ENCODE results near the gene FBH1.
"Not testable (repeated sequence)": the region's sequence is repeated elsewhere in the genome, so short reads cannot be mapped to it uniquely, and the experiment has no call there.

Gene FBH1

DNA sequence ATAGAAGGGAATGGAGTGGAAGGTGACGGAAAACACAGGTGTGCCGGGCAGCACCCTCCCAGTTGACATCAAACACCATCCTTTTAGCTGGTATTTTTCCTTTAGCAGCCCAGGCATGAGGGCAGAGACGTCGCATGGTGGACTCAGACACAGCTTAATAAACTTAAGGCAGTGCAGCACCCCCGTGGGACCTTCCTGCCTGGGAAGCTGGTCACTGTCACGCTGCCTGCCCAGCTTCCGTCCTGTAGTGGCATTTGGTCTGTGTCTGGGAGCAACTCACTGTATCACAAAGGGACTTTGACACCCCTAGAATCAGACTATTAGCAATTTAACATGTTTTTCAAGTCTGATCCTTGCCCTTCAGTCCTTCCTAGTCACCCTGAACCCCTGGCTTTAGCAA lies 51.5 kb downstream of the FBH1 start:
- no peak for DNase-seq (ENCODE audit: low read depth in 2 of 2)

DNA sequence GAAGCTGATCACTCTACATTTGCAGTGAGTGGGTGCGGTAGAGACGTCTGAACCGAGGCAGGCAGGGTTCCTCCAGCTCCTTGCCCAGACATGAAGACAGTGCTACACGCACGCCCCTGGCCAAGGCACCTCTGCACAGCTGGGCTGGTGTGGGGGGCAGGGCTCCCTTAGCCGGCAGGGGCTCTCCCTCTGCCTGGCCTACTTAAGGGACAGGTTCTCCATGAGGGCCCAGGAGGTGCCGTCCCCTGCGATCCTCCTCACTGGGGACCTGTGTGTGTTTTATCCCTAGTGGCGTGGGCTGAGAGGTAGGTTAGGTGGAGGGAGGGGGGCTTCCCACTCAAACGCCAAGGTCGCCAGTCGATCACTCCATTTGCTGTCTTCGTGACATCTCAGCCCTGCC lies 52.0 kb downstream of the FBH1 start:
- DNase-seq (ENCODE audit: low read depth in 2 of 2) = no peak

DNA sequence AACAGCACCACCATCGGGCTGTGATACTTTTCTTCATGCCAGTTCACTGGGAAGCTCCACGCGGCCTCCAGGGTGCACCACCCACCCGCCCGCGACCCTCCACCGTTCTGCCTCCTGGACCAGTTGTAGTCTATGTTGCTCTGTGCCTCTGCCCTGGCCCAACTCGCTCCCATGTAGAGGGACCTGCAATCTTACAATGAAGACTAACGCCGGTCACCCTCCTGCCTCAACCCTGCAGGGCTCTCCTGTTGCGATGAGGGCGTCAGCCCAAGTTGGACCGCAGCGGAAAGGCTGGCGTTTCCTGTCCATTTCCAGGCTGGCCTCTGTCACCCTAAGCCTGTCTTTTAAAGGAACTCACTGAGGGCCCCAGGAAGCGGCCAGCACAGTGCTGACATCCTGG lies 52.4 kb downstream of the FBH1 start:
- DNase-seq (ENCODE audit: low read depth in 2 of 2) = no peak

DNA sequence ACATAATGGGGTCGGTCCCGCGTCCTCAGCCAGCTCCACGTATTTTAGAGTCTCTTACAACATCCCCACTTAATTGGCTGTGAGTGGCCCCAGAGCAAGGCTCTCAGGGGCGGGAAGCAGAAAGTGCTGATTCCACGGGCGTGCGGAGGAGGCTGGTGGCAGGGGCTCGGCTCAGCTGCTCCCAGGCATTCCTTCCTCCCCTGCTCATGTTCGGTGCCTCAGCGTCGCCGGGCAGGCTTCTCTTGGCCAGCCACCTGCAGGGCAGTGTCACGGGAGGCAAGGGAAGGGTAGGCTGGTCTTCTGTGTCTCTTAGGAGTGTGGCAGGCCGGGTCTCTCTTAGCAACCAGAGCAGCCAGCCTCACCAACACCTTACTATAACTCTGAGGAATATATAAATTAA lies 53.5 kb downstream of the FBH1 start:
- no peak for DNase-seq (ENCODE audit: low read depth in 2 of 2)

DNA sequence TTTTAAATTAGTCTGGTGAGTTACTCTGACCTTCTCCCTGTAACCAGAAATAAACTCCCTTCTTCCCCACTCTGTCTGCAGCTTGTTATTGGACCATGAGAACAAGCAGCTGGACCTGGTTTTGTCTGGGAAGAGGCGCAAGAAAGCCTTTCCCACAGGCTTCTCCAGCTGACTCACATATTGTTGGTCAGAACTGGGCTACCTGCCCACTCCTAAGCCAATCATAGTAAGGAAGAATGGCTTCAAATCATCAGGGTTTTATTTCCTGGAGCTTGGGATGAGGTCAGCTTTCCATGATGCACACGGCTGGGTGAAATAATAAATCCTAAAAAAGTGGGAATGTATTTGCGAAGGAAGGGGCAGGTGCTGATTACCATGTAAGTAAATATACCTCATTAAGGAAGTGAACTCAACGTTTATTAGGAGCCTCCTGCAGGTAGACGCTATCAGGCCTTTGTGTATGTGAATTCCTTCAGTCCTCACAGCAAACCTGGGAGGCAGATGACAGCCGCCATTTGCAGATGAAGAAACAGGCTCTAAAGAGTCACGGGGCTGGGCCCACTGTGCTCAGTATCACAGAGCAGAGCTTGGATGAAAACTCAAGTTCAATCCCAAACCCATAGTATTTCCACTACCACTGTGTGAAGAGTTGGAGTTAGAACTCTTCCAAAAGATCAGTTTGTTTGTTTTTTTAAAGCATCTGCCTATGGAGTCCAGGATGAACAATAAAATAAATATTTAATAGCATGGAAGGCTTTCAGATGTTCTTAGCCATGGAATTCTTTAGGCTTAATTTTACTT lies 54.5 kb downstream of the FBH1 start:
- DNase-seq (ENCODE audit: low read depth in 2 of 2) = no peak

DNA sequence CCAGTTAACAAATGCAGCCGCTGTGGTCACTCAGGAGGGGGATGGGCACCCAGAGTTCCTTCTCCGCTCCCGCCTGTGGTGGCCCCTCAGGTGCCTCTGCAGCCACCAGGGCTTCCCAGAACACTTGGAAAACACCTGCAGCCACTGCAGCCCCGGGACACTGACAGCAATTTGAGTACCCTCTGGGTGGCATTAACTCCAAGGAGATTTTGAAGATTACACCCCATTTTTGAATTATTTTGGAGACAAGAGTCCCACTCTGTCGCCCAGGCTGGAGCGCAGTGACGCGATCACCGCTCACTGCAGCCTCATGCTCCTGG lies 55.1 kb downstream of the FBH1 start:
- DNase-seq (ENCODE audit: low read depth in 2 of 2) = no peak

DNA sequence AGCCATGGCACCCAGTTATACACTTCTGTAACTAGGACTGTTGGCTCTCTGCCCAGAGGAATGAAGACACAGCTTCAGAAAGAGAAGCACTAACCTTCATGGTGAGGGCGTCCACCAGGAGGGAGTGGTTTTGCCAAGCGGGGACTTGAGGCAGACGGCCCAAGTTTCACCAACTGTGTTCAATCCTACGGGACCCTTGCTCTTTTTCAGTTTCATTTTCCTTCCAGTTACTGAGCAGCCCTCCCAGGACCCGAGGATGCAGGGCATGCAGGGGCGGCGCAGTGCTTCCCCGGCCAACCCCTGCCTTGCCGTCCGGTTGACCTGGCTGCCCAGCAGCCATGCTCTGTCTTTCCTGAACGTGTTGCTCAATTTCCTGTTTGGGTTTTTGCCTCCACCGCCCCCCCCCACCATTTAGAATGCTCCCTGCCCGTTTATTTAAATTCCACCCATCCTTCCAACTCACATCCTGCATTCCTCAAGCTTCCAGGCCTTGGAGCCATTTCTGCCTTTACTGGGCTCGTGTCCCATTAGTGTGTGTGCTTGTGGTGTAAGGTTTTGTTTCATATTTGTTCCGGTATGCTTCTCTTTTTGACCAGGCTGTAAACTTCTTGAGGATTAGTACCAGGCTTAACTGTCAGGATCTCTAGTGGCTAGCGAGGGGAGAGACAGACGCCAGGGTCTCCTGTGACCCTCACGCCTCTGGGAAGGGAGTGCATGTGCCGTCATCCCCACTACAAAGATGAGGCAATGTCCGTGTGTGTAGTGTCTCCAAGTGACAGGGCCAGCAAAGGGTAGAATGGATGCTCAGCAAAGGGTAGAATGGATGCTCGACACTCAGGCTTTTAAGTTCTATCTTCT lies 55.7 kb downstream of the FBH1 start:
- DNase-seq (ENCODE audit: low read depth in 2 of 2) = no peak

DNA sequence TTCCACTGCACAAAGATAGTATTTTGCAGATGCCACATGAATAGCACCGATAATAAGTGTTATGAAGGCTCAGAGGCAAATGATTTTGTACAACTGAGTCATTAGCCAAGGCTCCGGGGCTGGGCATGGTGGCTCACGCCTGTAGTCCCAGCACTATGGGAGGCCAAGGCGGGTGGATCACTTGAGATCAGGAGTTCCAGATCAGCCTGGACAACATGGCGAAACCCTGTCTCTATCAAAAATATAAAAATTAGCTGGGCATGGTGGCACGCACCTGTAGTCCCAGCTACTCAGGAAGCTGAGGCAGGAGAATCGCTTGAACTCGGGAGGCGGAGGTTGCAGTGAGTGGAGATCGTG lies 56.4 kb downstream of the FBH1 start:
- DNase-seq (ENCODE audit: low read depth in 2 of 2) = not testable (repeated sequence)

DNA sequence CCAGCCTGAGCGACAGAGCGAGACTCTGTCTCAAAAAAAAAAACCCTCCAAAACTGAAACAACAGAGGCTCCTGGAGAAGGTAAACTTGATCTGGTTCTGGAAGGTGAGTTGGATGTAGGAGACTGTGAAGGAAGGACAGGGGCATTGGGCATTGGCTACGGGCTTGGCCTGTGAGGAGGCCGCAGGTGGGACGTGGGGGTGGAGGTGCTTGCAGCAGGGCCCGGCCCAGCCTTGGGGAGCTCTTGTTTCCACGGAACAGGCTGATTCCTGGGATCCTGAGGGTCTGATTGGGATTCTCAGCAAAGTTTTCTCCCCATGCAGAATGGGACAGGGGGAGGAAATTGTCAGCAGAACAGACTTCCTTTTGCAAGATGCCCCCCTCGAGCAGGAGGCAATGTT lies 56.7 kb downstream of the FBH1 start:
- no peak for DNase-seq (ENCODE audit: low read depth in 2 of 2)

DNA sequence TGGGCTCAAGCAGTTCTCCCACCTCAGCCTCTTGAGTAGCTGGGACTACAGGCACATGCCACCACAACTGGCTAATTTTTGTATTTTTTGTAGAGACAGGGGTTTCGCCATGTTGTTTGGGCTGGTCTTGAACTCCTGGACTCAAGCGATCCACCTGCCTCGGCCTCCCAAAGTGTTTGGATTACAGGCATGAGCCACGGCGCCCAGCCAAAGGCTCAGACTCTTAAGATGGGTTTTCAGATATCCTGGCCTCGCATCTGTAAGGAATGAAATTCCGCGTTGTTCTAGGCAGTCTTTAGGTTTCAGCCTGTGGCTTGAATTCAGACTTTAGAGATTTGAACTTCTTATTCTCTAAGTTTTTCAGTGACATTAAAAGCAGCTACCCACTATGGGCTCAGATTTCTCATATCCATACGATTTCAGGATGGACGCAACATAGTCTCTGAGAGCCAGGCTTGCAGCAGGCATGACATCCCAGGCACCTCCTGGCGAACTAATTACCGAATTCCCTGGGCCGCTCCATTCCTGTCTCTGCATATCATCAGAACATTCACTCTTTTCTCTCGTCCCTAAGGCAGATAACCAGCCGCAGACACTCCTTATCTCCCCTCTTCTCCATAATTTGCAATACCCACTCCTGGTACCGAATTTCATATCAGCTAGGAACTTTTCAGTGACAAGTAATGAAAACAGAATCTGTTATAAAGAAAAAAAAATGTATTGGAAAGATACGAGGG lies 57.6 kb downstream of the FBH1 start:
- no peak for DNase-seq (ENCODE audit: low read depth in 2 of 2)

DNA sequence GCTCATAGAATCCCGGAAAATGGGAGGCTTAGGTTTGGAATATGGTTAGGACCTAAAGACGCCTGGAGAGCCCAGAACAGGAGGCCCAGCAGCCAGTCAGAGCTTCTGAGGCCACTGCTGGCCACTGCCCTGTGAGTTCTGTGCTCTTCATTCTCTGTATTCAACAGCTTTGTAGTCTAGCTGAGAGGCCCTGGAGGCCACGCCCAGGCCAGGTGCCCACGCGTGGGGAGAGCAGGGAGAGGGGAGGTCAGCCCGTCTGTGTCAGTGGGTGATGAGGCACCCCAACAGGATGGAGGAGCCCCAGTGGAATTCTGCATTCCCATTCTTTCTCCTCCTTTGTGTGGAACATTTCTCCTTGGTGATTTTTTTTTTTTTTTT lies 58.2 kb downstream of the FBH1 start:
- no peak for DNase-seq (ENCODE audit: low read depth in 2 of 2)

DNA sequence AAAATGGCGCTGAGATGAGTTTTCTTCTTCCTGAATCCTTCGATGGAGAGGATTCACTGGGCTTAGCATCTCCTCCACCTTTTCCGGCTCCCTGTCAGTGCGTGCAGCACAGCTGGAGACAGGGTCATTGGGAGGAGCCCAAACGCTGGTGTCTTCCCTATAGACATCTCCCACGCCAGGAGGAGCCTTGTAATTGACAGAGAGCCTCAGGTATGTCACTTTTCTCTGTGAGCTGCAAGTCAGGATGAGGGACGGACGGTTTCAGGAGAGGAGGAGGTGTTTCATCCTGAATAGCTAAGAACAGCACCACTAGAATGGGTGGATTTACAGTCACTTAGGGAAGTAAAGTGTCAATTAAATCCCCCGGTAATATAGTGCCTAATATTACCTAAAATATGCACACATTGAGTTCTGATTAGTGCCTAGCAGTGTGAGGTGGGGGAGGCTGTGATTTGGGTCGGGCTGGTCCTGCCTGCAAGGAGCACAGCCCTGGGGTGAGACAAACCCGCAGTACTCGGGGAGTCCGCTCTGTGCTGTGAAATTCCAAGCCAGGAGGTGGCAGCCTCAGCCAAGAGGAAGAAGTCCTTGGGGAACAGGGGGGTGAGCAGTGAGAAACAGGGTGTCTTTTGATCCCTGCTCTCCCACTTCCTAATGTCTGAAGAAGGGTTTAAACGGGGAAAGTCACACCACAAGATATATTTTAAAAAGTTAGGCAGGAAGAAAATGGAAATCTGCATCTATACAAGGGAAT lies 59.1 kb downstream of the FBH1 start:
- DNase-seq (ENCODE audit: low read depth in 2 of 2) = no peak

DNA sequence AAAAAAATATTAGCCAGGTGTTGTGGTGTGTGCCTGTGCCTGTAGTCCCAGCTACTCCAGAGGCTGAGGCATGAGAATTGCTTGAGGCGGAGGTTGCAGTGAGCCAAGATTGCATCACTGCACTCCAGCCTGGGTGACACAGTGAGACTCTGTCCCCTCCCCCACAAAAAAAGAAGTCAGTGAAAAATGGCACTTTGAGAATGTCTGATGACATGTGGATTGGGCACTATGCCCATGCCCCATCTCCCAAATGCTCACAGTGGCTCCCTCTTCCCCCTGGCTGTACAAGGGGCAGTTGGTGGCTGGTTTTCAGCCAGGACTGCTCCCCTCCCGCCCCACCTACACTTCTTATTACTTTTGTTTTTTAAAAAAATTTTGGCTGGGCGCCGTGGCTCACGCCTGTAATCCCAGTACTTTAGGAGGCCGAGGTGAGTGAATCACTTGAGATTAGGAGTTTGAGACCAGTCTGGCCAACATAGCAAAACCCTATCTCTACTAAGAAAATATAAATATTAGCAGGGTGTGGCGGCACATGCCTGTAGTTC lies 61.2 kb downstream of the FBH1 start:
- DNase-seq (ENCODE audit: low read depth in 2 of 2) = no peak

DNA sequence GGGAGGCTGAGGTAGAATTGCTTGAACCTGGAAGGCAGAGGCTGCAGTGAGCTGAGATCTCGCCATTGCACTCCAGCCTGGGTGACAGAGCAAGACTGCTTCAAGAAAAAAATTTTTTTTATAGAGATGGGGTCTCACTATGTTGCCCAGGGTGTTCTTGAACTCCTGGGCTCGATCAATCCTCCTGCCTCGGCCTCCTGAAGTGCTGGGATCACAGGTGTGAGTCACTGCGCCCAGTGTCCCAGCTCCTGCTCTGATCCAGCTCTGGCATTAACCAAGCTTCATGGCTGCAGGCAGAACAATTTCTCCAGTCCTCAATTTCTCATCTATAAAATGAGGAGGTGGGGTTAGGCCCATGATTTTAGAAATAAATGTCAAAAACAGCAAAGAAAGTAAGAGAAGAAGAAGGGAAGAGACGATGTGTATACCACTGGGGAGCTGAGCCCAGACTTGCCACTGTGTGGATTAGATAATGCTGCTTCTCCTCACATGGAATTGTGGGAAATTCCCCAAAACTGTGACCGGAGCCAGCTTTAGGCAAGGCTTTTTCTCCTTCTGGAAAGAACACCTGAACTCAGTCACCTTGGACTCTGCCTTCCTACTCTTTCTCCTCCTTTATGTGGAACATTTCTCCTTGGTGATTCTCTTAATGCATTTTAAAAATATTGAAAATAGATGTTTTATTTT lies 61.8 kb downstream of the FBH1 start:
- DNase-seq (ENCODE audit: low read depth in 2 of 2) = no peak

DNA sequence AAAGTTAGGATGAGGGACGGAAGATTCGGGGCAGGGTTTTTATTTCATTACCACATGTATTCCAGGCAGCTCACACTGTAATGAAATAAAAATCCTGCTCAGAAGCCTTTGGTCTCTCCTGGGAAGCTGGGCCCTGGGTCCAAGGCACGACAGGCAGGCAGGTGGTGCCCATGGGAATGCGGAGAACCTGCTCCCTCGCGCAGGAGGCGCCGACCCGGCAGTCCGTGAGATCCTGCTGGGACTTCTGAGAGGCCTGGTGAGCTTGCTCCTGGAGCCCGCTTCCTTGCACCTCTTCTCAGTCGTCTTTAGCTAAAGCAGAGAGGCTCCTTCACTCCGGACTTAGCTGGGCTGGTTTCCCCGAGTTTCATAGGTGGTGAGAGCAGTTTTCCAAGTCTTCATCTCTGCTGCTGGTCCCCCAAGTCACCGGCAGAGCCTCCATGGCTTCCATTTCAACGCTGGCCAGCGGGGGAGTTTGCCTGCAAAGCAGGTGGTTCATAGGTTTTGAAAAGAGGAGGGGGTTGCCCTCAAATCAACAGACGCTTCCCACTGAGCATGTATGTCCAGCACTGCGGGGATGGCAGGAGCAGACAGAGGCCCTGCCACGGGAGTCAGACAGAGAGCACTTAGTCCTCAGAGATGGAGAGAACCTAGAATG lies 62.8 kb downstream of the FBH1 start:
- DNase-seq (ENCODE audit: low read depth in 2 of 2) = no peak

DNA sequence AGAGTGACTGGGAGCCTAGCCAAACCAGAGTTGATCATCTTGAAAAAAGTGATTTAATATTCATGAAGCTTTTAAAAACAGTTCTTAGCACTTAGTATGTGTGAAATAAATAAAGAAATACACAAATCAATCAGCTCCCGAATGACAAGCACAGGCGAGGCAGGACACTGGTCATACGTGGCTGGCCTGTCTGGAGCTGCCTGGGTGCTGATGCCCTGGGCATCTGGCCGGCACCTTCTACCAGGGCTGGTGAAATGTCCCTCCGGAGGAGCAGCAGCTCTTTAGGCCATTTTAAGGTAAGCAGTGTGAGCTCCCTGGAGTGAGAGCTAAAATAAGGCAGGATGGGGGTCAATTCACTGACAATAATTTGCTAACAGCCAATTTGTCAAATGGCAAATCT lies 63.6 kb downstream of the FBH1 start:
- DNase-seq (ENCODE audit: low read depth in 2 of 2) = no peak

DNA sequence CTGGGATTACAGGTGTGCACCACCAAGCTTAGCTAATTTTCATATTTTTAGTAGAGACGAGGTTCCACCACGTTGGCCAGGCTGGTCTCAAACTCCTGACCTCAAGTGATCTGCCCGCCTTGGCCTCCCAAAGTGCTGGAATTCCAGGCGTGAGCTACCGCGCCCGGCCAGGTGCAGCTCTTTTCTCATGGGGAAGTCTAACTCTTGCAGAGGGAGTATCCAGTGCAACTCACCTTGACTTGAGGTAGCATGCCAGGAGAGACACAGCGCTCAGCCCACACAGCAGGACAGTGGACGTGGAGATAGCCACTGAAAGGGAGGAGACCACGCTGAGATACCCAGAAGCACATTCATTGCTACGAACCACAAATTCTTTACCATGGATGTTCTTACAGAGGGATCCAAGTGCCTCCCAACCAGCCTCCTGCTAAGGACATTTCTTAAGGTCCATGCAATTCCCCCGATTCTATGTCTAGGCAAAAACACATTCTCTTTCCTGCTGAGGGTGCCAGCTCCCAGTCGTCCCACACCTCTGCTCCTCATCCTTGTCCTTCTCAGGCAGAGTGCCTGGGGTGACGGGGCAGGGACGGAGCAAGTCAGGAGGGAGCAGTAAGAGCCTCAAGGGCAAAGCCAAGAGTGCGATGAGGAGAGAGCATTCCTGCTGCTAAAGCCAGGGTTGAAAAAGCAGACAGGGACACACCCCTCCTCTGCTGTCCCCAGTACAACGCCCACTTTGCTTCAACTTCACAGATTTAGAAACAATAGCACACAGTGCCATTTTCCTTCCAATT lies 66.3 kb downstream of the FBH1 start:
- no peak for DNase-seq (ENCODE audit: low read depth in 2 of 2)

DNA sequence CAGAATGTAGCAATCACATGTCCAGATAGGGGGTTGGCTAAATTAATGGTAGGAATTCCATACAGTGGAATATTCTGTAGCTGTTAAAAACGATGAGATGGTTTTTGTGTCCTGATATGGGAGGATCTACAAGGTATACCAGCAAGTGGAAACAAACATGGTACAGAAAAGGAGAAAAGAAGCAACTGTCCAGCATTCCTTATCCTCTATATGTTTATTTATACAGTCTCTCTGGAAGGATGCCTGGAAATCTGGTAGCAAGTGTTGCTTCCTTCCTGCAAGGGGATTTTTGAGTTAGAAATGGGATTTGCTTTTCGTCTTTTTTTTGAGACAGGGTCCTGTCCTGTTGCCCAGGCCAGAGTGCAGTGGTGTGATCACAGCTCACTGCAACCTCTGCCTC lies 68.0 kb downstream of the FBH1 start:
- DNase-seq (ENCODE audit: low read depth in 2 of 2) = no peak

DNA sequence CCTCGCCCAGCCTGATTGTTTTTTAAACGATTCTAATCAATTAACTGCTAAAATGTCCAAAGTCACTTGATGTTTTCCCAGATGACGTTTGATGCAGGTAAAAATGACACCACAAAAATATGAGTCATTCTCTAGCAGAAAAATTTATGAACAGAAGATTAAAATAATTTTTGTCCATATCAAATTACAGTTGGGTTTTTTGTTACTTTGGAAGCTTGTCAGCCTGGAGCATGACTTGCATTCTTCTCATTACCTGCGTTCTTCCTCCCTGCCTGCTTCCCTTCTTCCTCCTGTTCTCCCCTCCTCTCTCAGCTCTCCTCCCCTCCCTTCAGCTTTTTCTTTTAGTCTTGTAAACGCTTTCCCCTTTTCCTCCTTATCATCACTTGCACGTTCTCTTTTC lies 68.6 kb downstream of the FBH1 start:
- DNase-seq (ENCODE audit: low read depth in 2 of 2) = no peak

DNA sequence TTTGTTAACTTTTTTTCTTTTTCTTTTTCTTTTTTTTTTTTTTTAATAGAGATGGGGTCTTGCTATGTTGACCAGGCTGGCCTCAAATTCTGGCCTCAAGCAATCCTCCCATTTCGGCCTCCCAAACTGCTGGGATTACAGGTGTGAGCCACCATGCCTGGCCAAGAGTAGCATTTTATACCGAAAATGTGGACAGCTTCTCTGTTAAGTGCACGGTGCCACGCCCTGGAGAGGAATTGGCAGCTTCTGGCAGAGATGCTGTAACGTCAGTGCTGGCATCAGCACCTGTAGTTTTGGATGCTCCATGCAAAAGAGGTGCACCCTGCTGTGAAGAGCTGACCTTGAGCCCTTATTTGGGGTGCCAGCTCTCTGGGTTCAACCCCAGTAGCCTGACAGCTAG lies 69.1 kb downstream of the FBH1 start:
- DNase-seq (ENCODE audit: low read depth in 2 of 2) = no peak
